Metanephros (tissue), 1 donor: ENCODE measurements around the gene KLHL36. TPM values are rescaled to one million over a fixed set of nuclear protein-coding genes. Genes with fewer than 3 reads are reported as not detected.

Experiments used
- total RNA-seq: library from RNA; depleted of rRNA; stranded (reverse); fragments of >200 nt; gene quantifications from one replicate; pipeline ENCODE4 v1.2.3, GENCODE V29; 2014

The KLHL36 gene
- 59.6 TPM for total RNA-seq

DNA sequence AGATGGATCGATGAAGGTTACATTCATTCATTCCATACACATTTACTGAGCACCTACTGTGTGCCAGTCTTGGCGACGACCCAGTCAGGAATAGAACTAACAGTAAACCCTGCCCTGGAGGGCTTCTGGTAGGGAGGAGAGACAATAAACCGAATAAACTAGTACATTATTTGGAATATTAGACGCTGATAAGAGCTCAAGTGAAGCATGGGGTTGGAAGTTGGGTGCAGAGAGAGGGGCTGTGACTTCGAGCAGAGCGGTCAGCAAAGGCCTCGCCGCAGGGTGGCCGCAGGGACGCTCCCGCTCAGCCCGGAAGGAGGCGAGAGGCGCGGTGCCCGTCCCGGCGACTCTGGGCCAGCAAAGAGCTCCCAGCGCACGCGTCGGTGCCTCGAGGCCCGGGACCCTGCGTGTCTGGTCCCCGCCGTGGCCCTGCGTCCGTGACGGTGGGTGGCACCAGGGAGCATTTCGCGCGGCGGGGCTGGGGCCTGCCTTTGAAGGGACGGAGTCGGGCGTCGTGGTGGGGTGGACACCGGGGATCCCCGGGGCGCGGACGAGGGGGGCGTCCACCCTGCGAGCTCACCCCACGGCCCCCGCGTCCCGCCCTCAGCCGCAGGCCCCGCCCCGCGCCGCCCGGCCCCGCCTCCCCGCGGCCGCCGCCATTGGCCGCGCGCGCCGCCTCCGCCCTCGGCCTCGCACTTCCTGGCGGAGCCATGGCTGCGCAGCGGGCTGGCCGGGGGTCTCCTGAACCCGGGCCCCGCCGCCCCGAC lies at the start of gene KLHL36:
TSS of gene KLHL36 (plus strand) at position 684 of the 767 bp plus-strand sequence. CDS start 2,357 bp downstream, outside the sequence.

DNA sequence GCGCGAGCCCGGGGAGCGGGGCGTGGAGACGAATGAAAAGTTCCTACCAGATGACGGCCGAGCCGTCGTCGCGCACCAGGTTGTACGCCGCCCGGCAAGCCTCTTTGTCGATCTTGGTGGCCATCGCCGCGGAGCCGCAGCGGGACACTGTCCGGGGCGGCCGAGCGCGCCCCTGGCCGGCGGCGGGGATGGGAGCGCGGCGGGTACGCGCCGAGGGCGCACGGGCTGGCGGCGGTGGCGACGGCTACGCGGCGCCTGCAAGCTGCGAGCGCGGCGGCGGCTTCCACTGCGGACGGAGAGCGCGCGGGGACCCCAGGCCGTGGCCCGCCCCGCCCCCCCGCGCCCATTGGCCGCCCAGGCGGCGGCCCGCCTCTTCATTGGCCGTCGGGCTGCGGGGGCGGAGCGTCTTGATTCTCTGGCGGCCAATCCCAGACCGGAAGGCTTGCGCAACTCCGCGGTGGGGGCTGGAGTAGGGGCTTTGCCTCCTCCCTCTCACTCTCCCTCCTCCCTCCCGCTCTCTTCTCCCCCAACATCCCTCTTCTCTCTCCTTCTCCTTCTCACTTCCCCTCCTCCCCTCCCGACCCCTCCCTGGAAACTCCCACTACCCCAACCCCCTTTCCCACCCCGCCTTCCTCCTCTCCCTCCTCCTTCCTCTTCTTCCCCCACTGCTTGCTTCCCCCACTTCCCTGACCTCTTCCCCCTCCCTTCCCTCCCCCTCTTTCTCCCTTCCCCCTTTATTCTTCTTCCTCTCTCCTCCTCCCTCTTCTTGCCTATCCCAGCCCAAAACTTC lies 30.3 kb upstream of the KLHL36 start, which contains the start of gene COTL1:
TSS of gene COTL1 (minus strand) at position 288 of the 790 bp plus-strand sequence. CDS start at position 124, 164 bp downstream.

DNA sequence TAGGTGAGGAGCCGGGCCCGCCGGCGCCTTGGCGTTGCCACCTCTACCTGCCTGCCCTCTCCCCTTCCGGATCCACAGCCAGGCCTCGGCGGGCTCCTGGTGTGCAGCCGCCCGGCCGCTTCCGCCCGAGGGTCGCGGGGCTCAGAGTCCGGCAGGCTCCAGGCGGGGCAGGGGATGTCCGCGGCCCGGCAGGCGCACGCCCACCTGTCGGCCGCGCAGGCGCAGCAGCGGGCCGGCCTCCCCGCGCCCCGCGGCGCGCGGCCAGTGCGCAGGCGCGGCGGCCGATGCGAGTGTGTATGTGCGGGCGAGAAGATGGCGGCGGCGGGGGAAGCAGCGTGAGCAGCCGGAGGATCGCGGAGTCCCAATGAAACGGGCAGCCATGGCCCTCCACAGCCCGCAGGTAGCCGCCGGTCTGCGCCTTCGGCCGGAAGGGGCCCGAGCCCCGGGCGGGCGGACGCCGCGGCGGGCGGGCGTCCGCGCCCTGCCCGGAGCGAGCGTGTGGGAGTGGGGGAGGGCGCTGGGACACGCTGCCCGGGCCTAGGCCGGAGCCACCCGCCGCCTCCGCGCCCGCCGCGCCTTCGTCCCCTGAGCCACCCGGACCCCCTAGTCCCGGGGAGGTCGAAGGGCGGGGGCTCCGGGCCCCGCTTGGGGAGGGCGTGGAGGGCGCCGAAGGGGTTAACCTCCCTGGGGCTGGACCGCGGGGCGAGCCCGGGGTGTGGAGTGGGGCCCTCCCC lies 51.6 kb downstream of the KLHL36 start, which contains the start of gene USP10:
TSS of gene USP10 (plus strand) at position 289 of the 734 bp plus-strand sequence. CDS start at position 380, 91 bp downstream.

Other genes starting within 250 kb of the KLHL36 start
- 18.3 TPM for gene MEAK7, start 143.9 kb upstream of the KLHL36 start, total RNA-seq
- gene COTL1, start 30.4 kb upstream of the KLHL36 start, total RNA-seq = 91.6 TPM
- 84.0 TPM for gene USP10, start 51.5 kb downstream of the KLHL36 start, total RNA-seq
- 20.4 TPM for gene CRISPLD2, start 171.5 kb downstream of the KLHL36 start, total RNA-seq